Choroid plexus epithelial cell (primary cell): ENCODE data around the gene TRIM50.
"Not testable (repeated sequence)": the region's sequence is repeated elsewhere in the genome, so short reads cannot be mapped to it uniquely, and the experiment has no call there.

Source experiments
- DNase-seq: peaks from one replicate; pipeline ENCODE4 v3.0.0-alpha.2; 2010; ENCODE audit warnings: low read depth
- H3K4me3 ChIP-seq: 2 replicates; pipeline ENCODE4 v1.5.1; 2011; ENCODE audit warnings: low read depth, mild to moderate bottlenecking, control low read depth, low read length, moderate library complexity
- CTCF ChIP-seq: conservative IDR thresholded peaks from 2 replicates; pipeline ENCODE4 v1.5.1; 2011; ENCODE audit warnings: low read depth, mild to moderate bottlenecking, control low read depth, inconsistent platforms, low read length, moderate library complexity

The TRIM50 gene

GRCh38 chr7:73327922-73328321 is at the start of gene TRIM50, which contains the start of gene FKBP6:
TRIM50 (minus strand) TSS chr7:73328082; CDS start chr7:73324787, 3,295 bp downstream.
FKBP6 (plus strand) TSS chr7:73328161; CDS start chr7:73328429, 268 bp downstream.
- H3K4me3 ChIP-seq, DNase-seq: not testable (repeated sequence)

GRCh38 chr7:73376671-73377412 is 49.0 kb upstream of the TRIM50 start:
- no peak for TF ChIP-seq CTCF
- H3K4me3 ChIP-seq: no peak overlapping the region
- DNase-seq: no peak

GRCh38 chr7:73376262-73376661 is 48.4 kb upstream of the TRIM50 start:
- not testable (repeated sequence) for H3K4me3 ChIP-seq, DNase-seq

GRCh38 chr7:73373741-73374140 is 45.9 kb upstream of the TRIM50 start:
- DNase-seq: no peak
- no peak overlapping the region for H3K4me3 ChIP-seq
- TF ChIP-seq CTCF: no peak

- H3K4me3 ChIP-seq: no peak overlapping the region
- TF ChIP-seq CTCF: no peak
- DNase-seq: no peak
Measured at GRCh38 chr7:73369622-73370021, 41.7 kb upstream of the TRIM50 start.

GRCh38 chr7:73369009-73369408 is 41.1 kb upstream of the TRIM50 start:
- no peak for DNase-seq
- TF ChIP-seq CTCF: no peak
- H3K4me3 ChIP-seq: no peak overlapping the region

GRCh38 chr7:73366990-73367389 is 39.1 kb upstream of the TRIM50 start:
- TF ChIP-seq CTCF: no peak
- H3K4me3 ChIP-seq: no peak overlapping the region
- DNase-seq: no peak

GRCh38 chr7:73366127-73366526 is 38.2 kb upstream of the TRIM50 start:
- no peak overlapping the region for H3K4me3 ChIP-seq
- DNase-seq: no peak
- no peak for TF ChIP-seq CTCF
